Measurements from ENCODE around the gene HECW1.

Gene HECW1

GRCh38 chr7:43392638-43393330 lies 280.3 kb downstream of the HECW1 start:
- H3K4me1 Mint-ChIP-seq (ENCODE audit: low read depth) = no peaks in the 10 kb centered on the region
- no peak overlapping the region for H3K4me3 Mint-ChIP-seq
- intact Hi-C loops (cut with micrococcal nuclease) = no loop called here
- H3K9me3 Mint-ChIP-seq = no peaks in the 10 kb centered on the region
- no peaks in the 10 kb centered on the region for H3K36me3 Mint-ChIP-seq (ENCODE audit: low read depth)
- H3K27ac Mint-ChIP-seq = no peak overlapping the region
- H3K27me3 Mint-ChIP-seq = no peaks in the 10 kb centered on the region

GRCh38 chr7:43394441-43395130 lies 282.1 kb downstream of the HECW1 start:
- intact Hi-C loops (cut with micrococcal nuclease) = no loop called here
- no peaks in the 10 kb centered on the region for H3K9me3 Mint-ChIP-seq

GRCh38 chr7:43395351-43395750 lies 282.9 kb downstream of the HECW1 start:
- H3K4me1 Mint-ChIP-seq (ENCODE audit: low read depth) = no peaks in the 10 kb centered on the region
- no peaks in the 10 kb centered on the region for H3K9me3 Mint-ChIP-seq
- H3K27ac Mint-ChIP-seq = no peak overlapping the region
- H3K36me3 Mint-ChIP-seq (ENCODE audit: low read depth) = no peaks in the 10 kb centered on the region
- peaks cover 1% of the 10 kb centered on the region for H3K27me3 Mint-ChIP-seq
- H3K4me3 Mint-ChIP-seq = no peak overlapping the region
- intact Hi-C loops (cut with micrococcal nuclease) = no loop called here

More at GRCh38 chr7:43394441-43395130, 282.1 kb downstream of the HECW1 start:
- no peak overlapping the region for H3K4me3 Mint-ChIP-seq
- no peaks in the 10 kb centered on the region for H3K36me3 Mint-ChIP-seq (ENCODE audit: low read depth)
- no peak overlapping the region for H3K27ac Mint-ChIP-seq
- H3K4me1 Mint-ChIP-seq (ENCODE audit: low read depth) = no peaks in the 10 kb centered on the region
- peaks cover 1% of the 10 kb centered on the region for H3K27me3 Mint-ChIP-seq

- Mint-ChIP-seq H3K4me3 (no peak overlapping the region), H3K4me1 (ENCODE audit: low read depth) (no peaks in the 10 kb centered on the region), H3K9me3 (no peaks in the 10 kb centered on the region), H3K27ac (no peak overlapping the region), H3K36me3 (ENCODE audit: low read depth) (no peaks in the 10 kb centered on the region), H3K27me3 (peaks cover 4% of the 10 kb centered on the region)
- intact Hi-C loops (cut with micrococcal nuclease) = no loop called here
Measured at GRCh38 chr7:43396187-43396740, 283.8 kb downstream of the HECW1 start.

GRCh38 chr7:43398831-43399230 lies 286.4 kb downstream of the HECW1 start:
- no peaks in the 10 kb centered on the region for H3K4me1 Mint-ChIP-seq (ENCODE audit: low read depth)
- H3K9me3 Mint-ChIP-seq = no peaks in the 10 kb centered on the region
- intact Hi-C loops (cut with micrococcal nuclease) = no loop called here
- no peak overlapping the region for H3K4me3 Mint-ChIP-seq
- peaks cover 10% of the 10 kb centered on the region for H3K27me3 Mint-ChIP-seq
- no peaks in the 10 kb centered on the region for H3K36me3 Mint-ChIP-seq (ENCODE audit: low read depth)
- no peak overlapping the region for H3K27ac Mint-ChIP-seq

GRCh38 chr7:43405948-43406347 lies 293.5 kb downstream of the HECW1 start:
- H3K27me3 Mint-ChIP-seq = peaks cover 9% of the 10 kb centered on the region

GRCh38 chr7:43406961-43407360 lies 294.5 kb downstream of the HECW1 start:
- Mint-ChIP-seq H3K36me3 (ENCODE audit: low read depth) (no peaks in the 10 kb centered on the region), H3K4me1 (ENCODE audit: low read depth) (no peaks in the 10 kb centered on the region), H3K9me3 (no peaks in the 10 kb centered on the region), H3K27ac (no peak overlapping the region), H3K4me3 (no peak overlapping the region), H3K27me3 (peaks cover 3% of the 10 kb centered on the region)
- intact Hi-C loops (cut with micrococcal nuclease) = no loop called here

More at GRCh38 chr7:43405948-43406347, 293.5 kb downstream of the HECW1 start:
- Mint-ChIP-seq H3K4me1 (ENCODE audit: low read depth) (no peaks in the 10 kb centered on the region), H3K27ac (no peak overlapping the region), H3K4me3 (no peak overlapping the region), H3K36me3 (ENCODE audit: low read depth) (no peaks in the 10 kb centered on the region), H3K9me3 (no peaks in the 10 kb centered on the region)
- intact Hi-C loops (cut with micrococcal nuclease) = no loop called here

GRCh38 chr7:43408981-43409380 lies 296.5 kb downstream of the HECW1 start:
- H3K9me3 Mint-ChIP-seq = no peaks in the 10 kb centered on the region
- intact Hi-C loops (cut with micrococcal nuclease) = no loop called here
- H3K4me1 Mint-ChIP-seq (ENCODE audit: low read depth) = no peaks in the 10 kb centered on the region
- no peaks in the 10 kb centered on the region for H3K36me3 Mint-ChIP-seq (ENCODE audit: low read depth)
- no peak overlapping the region for H3K4me3 Mint-ChIP-seq
- no peak overlapping the region for H3K27ac Mint-ChIP-seq
- no peaks in the 10 kb centered on the region for H3K27me3 Mint-ChIP-seq

- Mint-ChIP-seq H3K9me3 (peaks cover 9% of the 10 kb centered on the region), H3K4me1 (ENCODE audit: low read depth) (no peaks in the 10 kb centered on the region), H3K4me3 (no peak overlapping the region), H3K27ac (no peak overlapping the region), H3K36me3 (ENCODE audit: low read depth) (no peaks in the 10 kb centered on the region), H3K27me3 (no peaks in the 10 kb centered on the region)
- intact Hi-C loops (cut with micrococcal nuclease) = no loop called here
Measured at GRCh38 chr7:43417455-43417854, 305.0 kb downstream of the HECW1 start.

- intact Hi-C loops (cut with micrococcal nuclease) = loop anchor here (10.0 kb wide), 1 partner anchor 404 kb away; no protein-coding TSS in a partner anchor
Measured at GRCh38 chr7:43430411-43430810, 318.0 kb downstream of the HECW1 start.

GRCh38 chr7:43431020-43431595 lies 318.7 kb downstream of the HECW1 start:
- Mint-ChIP-seq H3K27me3 (no peaks in the 10 kb centered on the region), H3K27ac (no peak overlapping the region), H3K4me3 (no peak overlapping the region), H3K36me3 (ENCODE audit: low read depth) (no peaks in the 10 kb centered on the region), H3K9me3 (no peaks in the 10 kb centered on the region), H3K4me1 (ENCODE audit: low read depth) (no peaks in the 10 kb centered on the region)
- intact Hi-C loops (cut with micrococcal nuclease) = loop anchor here (10.0 kb wide), 1 partner anchor 404 kb away; no protein-coding TSS in a partner anchor

More at GRCh38 chr7:43430411-43430810, 318.0 kb downstream of the HECW1 start:
- no peak overlapping the region for H3K27ac Mint-ChIP-seq
- H3K36me3 Mint-ChIP-seq (ENCODE audit: low read depth) = no peaks in the 10 kb centered on the region
- no peaks in the 10 kb centered on the region for H3K9me3 Mint-ChIP-seq
- no peak overlapping the region for H3K4me3 Mint-ChIP-seq
- H3K4me1 Mint-ChIP-seq (ENCODE audit: low read depth) = no peaks in the 10 kb centered on the region
- no peaks in the 10 kb centered on the region for H3K27me3 Mint-ChIP-seq

GRCh38 chr7:43433639-43434038 lies 321.2 kb downstream of the HECW1 start:
- no peak overlapping the region for H3K27ac Mint-ChIP-seq
- H3K9me3 Mint-ChIP-seq = no peaks in the 10 kb centered on the region
- intact Hi-C loops (cut with micrococcal nuclease) = loop anchor here (10.0 kb wide), 1 partner anchor 401 kb away; no protein-coding TSS in a partner anchor
- H3K27me3 Mint-ChIP-seq = no peaks in the 10 kb centered on the region
- H3K36me3 Mint-ChIP-seq (ENCODE audit: low read depth) = no peaks in the 10 kb centered on the region
- no peak overlapping the region for H3K4me3 Mint-ChIP-seq
- H3K4me1 Mint-ChIP-seq (ENCODE audit: low read depth) = no peaks in the 10 kb centered on the region

GRCh38 chr7:43437001-43437400 lies 324.6 kb downstream of the HECW1 start:
- H3K4me3 Mint-ChIP-seq = no peak overlapping the region
- intact Hi-C loops (cut with micrococcal nuclease) = loop anchor here (5.0 to 10.0 kb wide), 2 partner anchors 398 to 495 kb away; no protein-coding TSS in a partner anchor
- H3K4me1 Mint-ChIP-seq (ENCODE audit: low read depth) = no peaks in the 10 kb centered on the region
- no peaks in the 10 kb centered on the region for H3K9me3 Mint-ChIP-seq
- H3K36me3 Mint-ChIP-seq (ENCODE audit: low read depth) = no peaks in the 10 kb centered on the region
- H3K27me3 Mint-ChIP-seq = no peaks in the 10 kb centered on the region
- H3K27ac Mint-ChIP-seq = no peak overlapping the region

Data from dendritic cell treated with granulocyte-macrophage colony-stimulating factor and Interleukin-4, amounts not matched to agents 40 ng/mL and 50 ng/mL, for 4 days (primary cell).